ENCODE data around the gene RARB.

Gene RARB

GRCh38 chr3:25423780-25424588 is 4.1 kb upstream of the RARB start:
- no peak for DNase-seq (ENCODE audit: low read depth)

DNA sequence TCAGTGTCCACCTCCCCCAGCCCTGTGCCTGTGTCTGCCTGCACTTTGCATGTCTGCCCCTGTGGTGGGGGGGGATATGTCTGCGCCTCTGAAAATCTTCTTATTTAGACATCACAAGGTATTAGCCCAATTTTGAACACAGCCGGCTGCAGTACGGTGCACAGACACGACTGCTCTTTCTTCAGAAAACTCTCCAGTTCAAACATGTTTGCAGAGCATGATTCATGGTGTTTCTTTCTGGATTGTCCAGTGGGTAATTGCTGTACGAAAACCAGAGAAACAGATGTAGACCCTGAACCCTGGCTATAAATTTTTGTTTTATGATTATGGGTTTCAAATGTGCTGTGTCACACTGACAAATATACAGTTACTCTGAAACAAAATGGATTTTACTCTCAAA is 3.4 kb upstream of the RARB start:
- no peak for DNase-seq (ENCODE audit: low read depth)

GRCh38 chr3:25426408-25426807 is 1.7 kb upstream of the RARB start:
- DNase-seq (ENCODE audit: low read depth) = no peak

DNA sequence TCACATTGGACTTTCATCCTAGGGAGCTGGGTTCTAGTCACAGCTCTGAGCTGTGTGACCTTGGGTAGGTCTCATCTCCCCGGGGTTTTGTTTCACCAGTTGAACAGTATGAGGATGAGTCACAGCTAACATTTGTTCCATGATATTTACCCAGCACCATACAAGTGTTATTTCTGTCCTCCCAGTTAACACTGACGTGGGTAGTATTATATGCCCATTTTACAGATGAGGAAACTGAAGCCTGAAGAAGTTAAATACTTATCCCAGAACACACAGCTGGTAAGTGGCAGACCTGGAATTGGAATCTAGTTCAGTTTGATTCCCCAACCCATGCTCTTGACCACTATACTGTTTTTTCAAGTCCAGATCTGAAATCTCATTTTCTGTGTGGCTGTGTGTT is 908 bp upstream of the RARB start:
- DNase-seq (ENCODE audit: low read depth) = no peak

- DNase-seq (ENCODE audit: low read depth) = no peak
These were observed 511 bp upstream of the RARB start for GRCh38 chr3:25427563-25427941.

DNA sequence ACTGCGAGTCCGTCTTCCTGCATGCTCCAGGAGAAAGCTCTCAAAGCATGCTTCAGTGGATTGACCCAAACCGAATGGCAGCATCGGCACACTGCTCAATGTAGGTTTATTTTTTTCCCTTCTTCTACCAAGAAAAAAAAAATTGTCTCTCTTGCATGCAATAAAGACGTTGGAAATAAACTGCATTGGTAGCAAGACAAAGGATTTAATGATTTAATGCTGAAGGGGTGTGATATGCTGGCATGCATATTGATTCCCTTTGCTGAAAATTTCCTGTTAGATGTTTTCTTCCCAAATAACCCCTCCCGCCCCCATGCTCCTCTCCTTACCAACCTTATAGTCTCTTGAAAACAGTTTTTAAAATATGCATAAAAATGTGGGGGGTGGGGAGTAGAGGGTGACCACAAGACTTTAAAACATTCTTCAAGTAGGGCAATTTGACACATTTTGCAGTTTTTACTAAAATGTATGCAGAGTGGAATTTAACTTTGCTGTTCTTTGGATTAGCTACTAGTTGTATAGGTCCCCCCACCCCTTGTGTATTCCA is 799 bp downstream of the RARB start:
- DNase-seq (ENCODE audit: low read depth) = no peak

- no peak for DNase-seq (ENCODE audit: low read depth)
These were observed 1.6 kb downstream of the RARB start for GRCh38 chr3:25429361-25430286.

- no peak for DNase-seq (ENCODE audit: low read depth)
These were observed 2.3 kb downstream of the RARB start for GRCh38 chr3:25430287-25430934.

GRCh38 chr3:25430935-25431770 is 3.1 kb downstream of the RARB start:
- no peak for DNase-seq (ENCODE audit: low read depth)

- no peak for DNase-seq (ENCODE audit: low read depth)
These were observed 4.2 kb downstream of the RARB start for GRCh38 chr3:25432176-25432720.

- DNase-seq (ENCODE audit: low read depth) = no peak
These were observed 5.0 kb downstream of the RARB start for GRCh38 chr3:25433106-25433505.

GRCh38 chr3:25433868-25434267 is 5.8 kb downstream of the RARB start:
- DNase-seq (ENCODE audit: low read depth) = no peak

DNA sequence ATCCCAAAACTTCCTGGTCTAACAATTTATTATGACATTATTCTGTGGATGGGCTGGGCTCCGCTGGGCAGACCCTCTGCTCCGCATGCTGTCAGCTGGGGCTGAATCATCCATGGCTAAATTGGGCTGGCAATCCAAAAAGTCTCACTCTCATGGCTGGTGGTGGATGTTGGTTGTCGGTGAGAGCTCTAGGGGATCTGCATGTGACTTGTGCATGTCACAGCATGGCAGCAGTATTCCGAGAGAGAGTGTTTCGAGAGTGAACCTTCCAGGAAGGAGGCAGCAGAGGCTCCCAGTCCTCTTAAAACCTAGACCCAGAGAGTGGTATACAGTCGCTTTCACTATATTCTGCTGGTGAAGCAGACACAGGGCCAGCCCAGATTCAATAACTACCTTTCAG is 9.9 kb downstream of the RARB start:
- DNase-seq (ENCODE audit: low read depth) = no peak

DNA sequence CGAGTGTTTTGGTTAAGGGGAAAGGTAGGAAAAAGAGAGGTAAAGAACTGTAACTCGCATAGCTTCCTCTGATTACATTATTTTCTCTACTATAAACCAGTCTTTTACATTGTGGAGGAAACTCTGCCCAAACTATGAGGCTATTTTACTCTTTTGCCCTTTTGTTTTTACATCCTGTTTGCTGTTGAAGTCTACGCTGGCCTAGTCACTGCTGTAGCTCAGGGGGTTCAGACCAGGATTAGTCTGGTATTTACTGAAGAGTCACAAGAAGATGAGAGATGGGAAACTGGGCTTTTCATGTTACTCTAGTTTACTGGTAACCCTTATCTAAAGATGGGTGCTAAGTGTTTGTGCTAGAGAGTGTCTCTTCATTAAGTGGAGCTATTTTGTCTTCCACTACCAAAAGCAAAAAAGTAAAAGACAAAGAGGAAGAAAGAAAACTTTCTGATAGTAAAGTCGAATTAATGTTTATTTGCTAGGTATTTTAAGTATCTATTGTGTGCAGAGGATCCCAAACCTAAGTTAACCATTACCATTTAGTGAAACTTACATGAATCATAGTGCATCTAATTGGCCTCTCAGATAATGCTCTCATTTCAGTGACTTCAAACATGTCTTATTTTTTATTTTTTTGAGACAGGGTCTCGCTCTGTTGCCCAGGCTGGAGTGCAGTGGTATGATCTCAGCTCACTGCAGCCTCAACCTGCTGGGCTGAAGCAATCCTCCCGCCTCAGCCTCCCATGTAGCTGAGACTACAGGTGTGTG is 10.9 kb downstream of the RARB start:
- no peak for DNase-seq (ENCODE audit: low read depth)

DNA sequence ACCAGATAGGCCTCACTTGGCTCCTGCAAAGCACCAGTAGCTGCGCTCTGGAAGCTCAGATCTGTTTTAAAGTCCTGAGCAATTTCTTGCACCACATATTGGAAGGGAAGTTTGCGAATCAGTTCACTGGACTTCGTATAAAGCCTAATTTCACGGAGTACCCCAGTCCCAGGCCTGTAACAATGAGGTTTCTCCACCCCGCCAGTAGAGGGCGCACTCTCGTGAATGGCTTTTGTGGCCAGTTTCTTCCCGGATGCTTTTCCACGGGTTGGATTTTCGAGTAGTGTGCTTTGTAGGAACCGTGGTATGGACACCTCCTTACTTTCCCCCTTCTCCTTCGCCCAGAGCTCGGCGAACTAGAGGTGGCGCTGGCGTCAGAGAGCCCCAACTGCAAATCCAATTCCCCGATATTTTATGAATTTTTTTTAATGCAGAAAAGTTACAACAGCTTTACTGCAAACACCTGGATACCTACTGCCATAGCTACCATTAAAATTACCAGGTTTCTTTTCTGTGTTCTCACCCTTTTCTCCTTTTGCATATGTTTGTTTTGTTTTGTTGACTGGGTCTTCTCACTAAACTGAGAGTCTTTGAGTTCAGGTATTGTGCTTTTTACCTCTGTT is 13.3 kb downstream of the RARB start:
- DNase-seq (ENCODE audit: low read depth) = no peak

- no peak for DNase-seq (ENCODE audit: low read depth)
These were observed 14.4 kb downstream of the RARB start for GRCh38 chr3:25442486-25442885.

- no peak for DNase-seq (ENCODE audit: low read depth)
These were observed 16.2 kb downstream of the RARB start for GRCh38 chr3:25444273-25444672.

DNA sequence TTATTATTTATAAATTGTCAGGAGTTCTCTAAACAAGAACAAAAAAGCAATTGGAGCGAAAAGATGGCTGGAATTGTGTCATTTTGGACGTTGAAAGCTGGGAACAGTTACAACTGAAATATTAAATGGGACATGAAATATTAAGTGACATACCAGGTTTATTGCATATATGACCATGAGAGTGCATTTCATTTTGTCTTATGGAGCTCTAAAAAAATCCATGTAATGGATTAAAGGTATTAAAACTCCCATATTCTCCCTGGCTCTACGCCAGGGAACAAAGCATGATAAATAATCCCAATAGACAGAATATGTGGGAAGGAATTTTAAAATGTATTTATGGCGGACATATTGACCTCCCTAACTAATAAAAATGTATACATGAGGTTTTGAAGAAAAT is 17.7 kb downstream of the RARB start:
- no peak for DNase-seq (ENCODE audit: low read depth)

GRCh38 chr3:25447285-25447684 is 19.2 kb downstream of the RARB start:
- no peak for DNase-seq (ENCODE audit: low read depth)

GRCh38 chr3:25447925-25448324 is 19.9 kb downstream of the RARB start:
- no peak for DNase-seq (ENCODE audit: low read depth)
